Measurements from ENCODE around the gene C5orf15.

Gene C5orf15

GRCh38 chr5:133952729-133953567 is 15.5 kb downstream of the C5orf15 start:
- no peak for DNase-seq (ENCODE audit: low read depth)
- TF ChIP-seq, protein P1, sequence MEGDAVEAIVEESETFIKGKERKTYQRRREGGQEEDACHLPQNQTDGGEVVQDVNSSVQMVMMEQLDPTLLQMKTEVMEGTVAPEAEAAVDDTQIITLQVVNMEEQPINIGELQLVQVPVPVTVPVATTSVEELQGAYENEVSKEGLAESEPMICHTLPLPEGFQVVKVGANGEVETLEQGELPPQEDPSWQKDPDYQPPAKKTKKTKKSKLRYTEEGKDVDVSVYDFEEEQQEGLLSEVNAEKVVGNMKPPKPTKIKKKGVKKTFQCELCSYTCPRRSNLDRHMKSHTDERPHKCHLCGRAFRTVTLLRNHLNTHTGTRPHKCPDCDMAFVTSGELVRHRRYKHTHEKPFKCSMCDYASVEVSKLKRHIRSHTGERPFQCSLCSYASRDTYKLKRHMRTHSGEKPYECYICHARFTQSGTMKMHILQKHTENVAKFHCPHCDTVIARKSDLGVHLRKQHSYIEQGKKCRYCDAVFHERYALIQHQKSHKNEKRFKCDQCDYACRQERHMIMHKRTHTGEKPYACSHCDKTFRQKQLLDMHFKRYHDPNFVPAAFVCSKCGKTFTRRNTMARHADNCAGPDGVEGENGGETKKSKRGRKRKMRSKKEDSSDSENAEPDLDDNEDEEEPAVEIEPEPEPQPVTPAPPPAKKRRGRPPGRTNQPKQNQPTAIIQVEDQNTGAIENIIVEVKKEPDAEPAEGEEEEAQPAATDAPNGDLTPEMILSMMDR (IDR thresholded peaks at IDR 0.05; ENCODE audit: control insufficient read depth, extremely low read depth, insufficient read depth), result no peak
- no peak overlapping the region for H3K4me3 ChIP-seq (ENCODE audit: low read depth, low read length)

DNA sequence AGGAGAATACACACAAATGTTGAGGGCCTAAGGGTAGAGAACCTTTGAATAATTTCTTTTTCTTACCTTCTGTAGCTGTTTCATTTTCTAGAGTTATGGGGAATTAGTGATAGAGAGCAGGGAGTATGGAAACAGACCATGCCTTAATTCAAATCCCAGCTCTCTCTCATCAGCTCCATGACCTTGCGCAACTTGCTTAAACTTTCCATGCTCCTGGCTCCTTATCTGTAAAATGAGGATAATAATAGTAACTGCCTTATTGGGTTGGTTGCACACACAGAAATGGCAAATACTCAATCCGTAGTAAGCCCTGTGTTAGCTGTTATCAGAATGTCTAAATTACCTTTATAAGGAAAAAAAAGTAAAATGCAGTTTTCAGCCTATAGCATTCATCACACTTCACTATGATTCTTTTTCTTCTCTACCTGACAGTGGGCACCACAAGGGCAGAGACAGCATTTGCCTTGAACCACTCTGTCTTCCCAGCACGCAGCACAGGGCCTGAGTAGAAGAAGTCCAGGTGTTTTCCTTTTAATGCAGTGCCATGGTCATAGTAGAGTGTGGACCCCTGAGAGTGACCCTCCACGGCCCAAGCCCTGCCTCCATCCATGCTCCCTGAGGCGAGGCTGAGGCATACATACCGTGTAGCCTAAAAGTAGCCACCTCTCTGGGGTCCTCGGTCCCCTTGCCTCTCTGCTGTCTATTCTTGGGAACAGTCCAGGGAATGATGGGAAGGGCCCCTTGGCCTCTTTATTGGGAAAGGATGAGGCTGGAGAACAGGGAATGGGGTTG is 17.4 kb downstream of the C5orf15 start:
- H3K4me3 ChIP-seq (ENCODE audit: low read depth, low read length), result no peak overlapping the region
- TF ChIP-seq, protein P1 (IDR thresholded peaks at IDR 0.05; ENCODE audit: control insufficient read depth, extremely low read depth, insufficient read depth), result no peak
- no peak for DNase-seq (ENCODE audit: low read depth)

GRCh38 chr5:133948721-133949120 is 19.7 kb downstream of the C5orf15 start:
- DNase-seq (ENCODE audit: low read depth), result no peak
- TF ChIP-seq, protein P1 (IDR thresholded peaks at IDR 0.05; ENCODE audit: control insufficient read depth, extremely low read depth, insufficient read depth), result no peak
- H3K4me3 ChIP-seq (ENCODE audit: low read depth, low read length), result no peak overlapping the region

GRCh38 chr5:133947431-133947841 is 21.0 kb downstream of the C5orf15 start:
- no peak for DNase-seq (ENCODE audit: low read depth)
- TF ChIP-seq, protein P1 (IDR thresholded peaks at IDR 0.05; ENCODE audit: control insufficient read depth, extremely low read depth, insufficient read depth), result no peak
- no peak overlapping the region for H3K4me3 ChIP-seq (ENCODE audit: low read depth, low read length)

GRCh38 chr5:133945568-133945967 is 22.9 kb downstream of the C5orf15 start:
- DNase-seq (ENCODE audit: low read depth), result no peak
- TF ChIP-seq, protein P1 (IDR thresholded peaks at IDR 0.05; ENCODE audit: control insufficient read depth, extremely low read depth, insufficient read depth), result no peak
- no peak overlapping the region for H3K4me3 ChIP-seq (ENCODE audit: low read depth, low read length)

DNA sequence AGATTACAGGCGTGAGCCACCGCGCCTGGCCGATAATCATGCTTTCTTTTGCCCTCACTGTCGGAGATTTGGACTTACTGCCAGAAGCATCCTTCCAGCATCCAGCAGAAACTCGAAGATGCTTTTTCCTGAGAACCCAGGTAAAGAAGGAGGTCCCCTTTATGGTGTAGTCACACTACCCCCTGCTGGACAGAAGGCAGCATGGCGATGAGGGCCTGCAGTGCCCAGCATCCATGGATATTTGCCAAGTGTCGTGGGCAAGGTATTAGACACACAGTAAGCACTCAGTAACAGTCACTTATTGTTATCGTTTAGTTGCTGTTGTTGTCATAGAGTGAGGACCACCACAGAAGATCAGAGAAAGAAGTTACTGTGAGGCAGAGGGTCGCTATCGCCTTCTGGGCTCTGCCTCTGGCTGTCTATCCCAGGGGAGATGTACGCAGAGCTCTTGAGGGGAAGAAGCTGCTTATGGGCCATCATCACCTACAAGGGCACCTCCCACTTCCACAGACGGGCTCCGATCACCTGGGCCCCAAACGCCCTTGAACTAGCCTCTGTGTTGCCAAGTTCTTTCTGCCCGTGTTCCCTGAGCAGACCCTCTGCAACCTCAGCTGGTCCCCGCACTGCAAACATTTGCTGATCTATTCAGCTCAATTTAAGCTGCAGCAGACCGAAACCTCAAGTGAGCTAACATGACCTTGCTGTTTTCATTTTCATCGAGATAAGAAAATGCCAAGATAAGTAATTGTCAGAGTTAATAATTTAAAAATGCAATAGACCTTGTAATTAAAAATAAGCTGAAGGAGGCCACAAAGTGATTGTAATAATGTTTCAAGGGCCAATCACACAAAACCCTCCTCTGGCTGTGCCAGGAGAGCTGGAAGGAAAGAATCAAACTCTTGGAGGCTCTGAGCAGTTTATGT is 23.9 kb downstream of the C5orf15 start:
- peak; percentile 37 for DNase-seq (ENCODE audit: low read depth)
- H3K4me3 ChIP-seq (ENCODE audit: low read depth, low read length), result no peak overlapping the region
- TF ChIP-seq, protein P1 (IDR thresholded peaks at IDR 0.05; ENCODE audit: control insufficient read depth, extremely low read depth, insufficient read depth), result peak; percentile 88
